ENCODE results near the gene PACRG.

Gene PACRG

GRCh38 chr6:163064397-163064796 is 336.6 kb downstream of the PACRG start:
- DNase-seq (ENCODE audit: low spot score): no peak
- no peak overlapping the region for H3K27ac ChIP-seq
- ChIA-PET CTCF (interaction anchor here (0.7 kb wide), 1 partner anchor 87 kb away, joined by 3 read pairs; no protein-coding TSS in a partner anchor), POLR2A (ENCODE audit: low non-redundant PET) (no interaction called here)
- no peak for TF ChIP-seq CTCF (conservative IDR thresholded peaks at IDR 0.05; ENCODE audit: low read depth)

- no peak overlapping the region for H3K27ac ChIP-seq
- CTCF ChIA-PET: no interaction called here
- no peak for DNase-seq (ENCODE audit: low spot score)
- no peak for TF ChIP-seq CTCF (conservative IDR thresholded peaks at IDR 0.05; ENCODE audit: low read depth)
- POLR2A ChIA-PET (ENCODE audit: low non-redundant PET): no interaction called here
Measured at GRCh38 chr6:163066200-163066599, 338.4 kb downstream of the PACRG start.

GRCh38 chr6:163077134-163077533 is 349.4 kb downstream of the PACRG start:
- POLR2A ChIA-PET (ENCODE audit: low non-redundant PET): no interaction called here
- TF ChIP-seq CTCF (conservative IDR thresholded peaks at IDR 0.05; ENCODE audit: low read depth): no peak
- no peak for DNase-seq (ENCODE audit: low spot score)
- CTCF ChIA-PET: no interaction called here
- no peak overlapping the region for H3K27ac ChIP-seq

GRCh38 chr6:163078712-163079111 is 350.9 kb downstream of the PACRG start:
- no peak for TF ChIP-seq CTCF (conservative IDR thresholded peaks at IDR 0.05; ENCODE audit: low read depth)
- no peak for DNase-seq (ENCODE audit: low spot score)
- no peak overlapping the region for H3K27ac ChIP-seq
- ChIA-PET CTCF (no interaction called here), POLR2A (ENCODE audit: low non-redundant PET) (no interaction called here)

- ChIA-PET POLR2A (ENCODE audit: low non-redundant PET) (no interaction called here), CTCF (no interaction called here)
- TF ChIP-seq CTCF (conservative IDR thresholded peaks at IDR 0.05; ENCODE audit: low read depth): no peak
- H3K27ac ChIP-seq: no peak overlapping the region
- DNase-seq (ENCODE audit: low spot score): no peak
Measured at GRCh38 chr6:163080228-163080627, 352.5 kb downstream of the PACRG start.

GRCh38 chr6:163083141-163083540 is 355.4 kb downstream of the PACRG start:
- TF ChIP-seq CTCF (conservative IDR thresholded peaks at IDR 0.05; ENCODE audit: low read depth): no peak
- ChIA-PET POLR2A (ENCODE audit: low non-redundant PET) (no interaction called here), CTCF (no interaction called here)
- no peak overlapping the region for H3K27ac ChIP-seq
- DNase-seq (ENCODE audit: low spot score): no peak

- ChIA-PET POLR2A (ENCODE audit: low non-redundant PET) (no interaction called here), CTCF (no interaction called here)
- TF ChIP-seq CTCF (conservative IDR thresholded peaks at IDR 0.05; ENCODE audit: low read depth): no peak
- H3K27ac ChIP-seq: no peak overlapping the region
- no peak for DNase-seq (ENCODE audit: low spot score)
Measured at GRCh38 chr6:163085426-163085825, 357.7 kb downstream of the PACRG start.

Data from RWPE1 (cell line).